C4-2B (cell line): Measurements from ENCODE around the gene NAGK.

Experiments used
- CTCF ChIP-seq: fragments of 450-650 bp; conservative IDR thresholded peaks from 2 replicates; pipeline ENCODE4 v1.5.1; 2017; ENCODE audit warnings: mild to moderate bottlenecking
- ZFX ChIP-seq: fragments of 450-650 bp; IDR thresholded peaks from 2 replicates; pipeline ENCODE4 v1.6.1; 2017

GRCh38 chr2:71071681-71072398 is 3.4 kb downstream of the NAGK start:
- TF ChIP-seq CTCF (no peak), ZFX (no peak)
